Measurements from ENCODE around the gene NCOA5. TPM values are rescaled to one million over a fixed set of nuclear protein-coding genes. Genes with fewer than 3 reads are reported as not detected.

NCOA5 gene
- total and polyA plus RNA-seq, 3 experiments from 2014 or later = 28.7 to 36.9 (median 34.9) TPM

DNA sequence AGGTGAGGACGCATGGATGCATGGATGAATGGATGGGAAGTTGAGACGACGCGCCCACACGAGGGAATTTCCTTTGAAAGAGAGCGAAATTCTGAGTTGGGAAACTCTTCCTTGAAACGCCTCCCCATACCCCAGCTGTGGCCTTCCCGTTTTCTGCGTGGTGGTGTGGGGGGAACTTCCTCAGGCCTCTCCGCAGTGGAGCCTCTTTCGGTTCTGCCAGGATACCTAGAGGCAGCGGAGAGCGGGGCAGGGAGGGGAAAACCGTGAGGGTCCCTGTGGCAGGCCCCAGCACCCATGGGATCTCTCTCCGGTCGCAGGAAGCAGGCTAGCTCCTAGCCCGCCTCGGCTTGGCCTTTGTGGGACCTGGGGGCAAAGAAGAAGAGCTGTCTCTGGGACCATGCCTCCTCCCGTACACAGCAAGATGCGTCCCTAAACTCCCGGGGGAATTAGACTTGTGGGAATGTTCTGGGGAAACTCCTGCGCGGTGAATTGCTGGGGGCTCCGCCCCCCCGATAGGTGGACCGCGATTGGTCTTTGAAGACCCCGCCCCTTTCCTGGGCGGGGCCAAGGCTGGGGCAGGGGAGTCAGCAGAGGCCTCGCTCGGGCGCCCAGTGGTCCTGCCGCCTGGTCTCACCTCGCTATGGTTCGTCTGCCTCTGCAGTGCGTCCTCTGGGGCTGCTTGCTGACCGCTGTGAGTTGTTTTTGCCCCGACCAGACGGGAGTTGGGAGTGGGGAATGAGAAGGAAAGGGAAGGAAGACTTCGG is 28.1 kb upstream of the NCOA5 start, which contains the start of gene CD40:
CD40 (plus strand) TSS at position 611 of the 764 bp plus-strand sequence; CDS start at position 641, 30 bp downstream.
- no peaks in the 10 kb centered on the region for H3K9me3 Mint-ChIP-seq
- H3K36me3 ChIP-seq (ENCODE audit: insufficient read depth, low read length) = no peaks in the 10 kb centered on the region
- H3K4me1 ChIP-seq (ENCODE audit: insufficient read depth, low read length) = peaks cover 9% of the 10 kb centered on the region
- H3K9me3 ChIP-seq (ENCODE audit: low read length) = no peaks in the 10 kb centered on the region
- no peaks in the 10 kb centered on the region for H3K27me3 ChIP-seq (ENCODE audit: insufficient read depth, low read length, poor library complexity, severe bottlenecking)
- H3K4me3 ChIP-seq (ENCODE audit: low read length) = peak within 1 kb of the TSS; percentile 76
- H3K27ac Mint-ChIP-seq = peak within 1 kb of the TSS in 6 of 8 donors; percentile 35 to 97 (median 88)
- H3K4me3 Mint-ChIP-seq = peak within 1 kb of the TSS; percentile 73 to 97 (median 93)
- H3K27me3 Mint-ChIP-seq = peaks cover 0 to 15% of the 10 kb centered on the region in 2 donors
- H3K27ac ChIP-seq (ENCODE audit: low read depth, low read length) = no peak within 1 kb of the TSS
- DNase-seq = peak; percentile 53 to 83 (median 69)
- H3K4me1 Mint-ChIP-seq = peaks cover 17 to 31% (median 19%) of the 10 kb centered on the region in 3 donors
- CTCF ChIA-PET = interaction anchor here (1.1 kb wide), 1 partner anchor 104 kb away, joined by 3 read pairs; no protein-coding TSS in a partner anchor
- H3K36me3 Mint-ChIP-seq = peaks cover 0 to 10% (median 0%) of the 10 kb centered on the region in 3 donors
- POLR2A ChIA-PET = interaction anchor here (0.6 kb wide), 1 partner anchor 147 kb away, joined by 3 read pairs; no protein-coding TSS in a partner anchor

DNA sequence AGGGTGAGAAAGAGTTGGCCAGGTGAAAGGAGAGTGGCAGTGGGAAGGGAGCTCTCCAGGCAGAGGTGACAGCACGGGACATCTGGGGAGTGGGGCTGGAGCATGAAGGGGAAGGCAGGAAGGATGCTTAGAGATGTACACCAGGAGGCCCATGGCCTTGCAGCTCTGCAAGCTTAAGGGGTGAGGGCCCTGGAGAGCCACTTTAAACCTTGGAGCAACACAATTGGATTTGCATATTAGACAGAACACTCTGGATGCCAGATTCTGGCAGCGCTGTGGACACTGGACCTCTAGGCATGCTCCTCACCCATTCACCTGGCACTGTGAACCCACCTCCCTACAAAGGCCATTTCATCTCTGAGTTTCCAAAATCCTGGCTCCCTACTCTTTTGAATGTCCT is 24.7 kb upstream of the NCOA5 start:
- CTCF ChIA-PET = no interaction called here
- H3K27me3 ChIP-seq (ENCODE audit: insufficient read depth, low read length, poor library complexity, severe bottlenecking) = no peaks in the 10 kb centered on the region
- Mint-ChIP-seq H3K27ac (no peak overlapping the region), H3K36me3 (peaks cover 0 to 2% (median 0%) of the 10 kb centered on the region in 3 donors), H3K4me1 (peaks cover 15 to 22% (median 17%) of the 10 kb centered on the region in 3 donors), H3K27me3 (peaks cover 16 to 29% of the 10 kb centered on the region in 2 donors), H3K4me3 (no peak overlapping the region), H3K9me3 (no peaks in the 10 kb centered on the region)
- POLR2A ChIA-PET = no interaction called here
- DNase-seq = no peak
- H3K4me3 ChIP-seq (ENCODE audit: low read length) = no peak overlapping the region
- H3K4me1 ChIP-seq (ENCODE audit: insufficient read depth, low read length) = peaks cover 9% of the 10 kb centered on the region
- H3K27ac ChIP-seq (ENCODE audit: low read depth, low read length) = no peak overlapping the region
- H3K9me3 ChIP-seq (ENCODE audit: low read length) = no peaks in the 10 kb centered on the region
- H3K36me3 ChIP-seq (ENCODE audit: insufficient read depth, low read length) = no peaks in the 10 kb centered on the region

DNA sequence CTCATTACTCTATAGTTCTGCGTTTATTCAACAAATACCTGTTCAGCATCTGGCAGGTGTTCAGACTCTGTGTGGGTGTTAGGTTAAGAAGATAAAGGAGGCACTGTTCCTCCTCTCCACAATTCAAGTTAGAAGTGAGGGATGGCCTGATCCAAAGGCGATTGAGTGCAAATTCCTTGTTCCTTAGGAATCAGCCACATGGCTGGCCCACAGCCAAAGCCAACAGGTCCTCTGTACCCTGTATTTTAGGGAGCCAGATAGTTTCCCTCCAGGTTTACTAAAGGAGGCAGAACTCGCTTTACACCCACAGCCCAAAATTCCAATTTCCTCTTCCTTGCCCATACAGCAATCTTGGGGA is 23.3 kb upstream of the NCOA5 start:
- H3K27me3 ChIP-seq (ENCODE audit: insufficient read depth, low read length, poor library complexity, severe bottlenecking) = no peaks in the 10 kb centered on the region
- Mint-ChIP-seq H3K27ac (peak overlapping the region in 1 of 8 donors; percentile 8), H3K4me1 (peaks cover 7 to 10% (median 8%) of the 10 kb centered on the region in 3 donors), H3K4me3 (no peak overlapping the region), H3K9me3 (no peaks in the 10 kb centered on the region), H3K27me3 (peaks cover 17 to 41% of the 10 kb centered on the region in 2 donors), H3K36me3 (peaks cover 0 to under 1% (median 0%) of the 10 kb centered on the region in 3 donors)
- peaks cover 5% of the 10 kb centered on the region for H3K4me1 ChIP-seq (ENCODE audit: insufficient read depth, low read length)
- H3K9me3 ChIP-seq (ENCODE audit: low read length) = no peaks in the 10 kb centered on the region
- no peaks in the 10 kb centered on the region for H3K36me3 ChIP-seq (ENCODE audit: insufficient read depth, low read length)
- no peak for DNase-seq
- no peak overlapping the region for H3K27ac ChIP-seq (ENCODE audit: low read depth, low read length)
- H3K4me3 ChIP-seq (ENCODE audit: low read length) = no peak overlapping the region
- ChIA-PET POLR2A (no interaction called here), CTCF (no interaction called here)

DNA sequence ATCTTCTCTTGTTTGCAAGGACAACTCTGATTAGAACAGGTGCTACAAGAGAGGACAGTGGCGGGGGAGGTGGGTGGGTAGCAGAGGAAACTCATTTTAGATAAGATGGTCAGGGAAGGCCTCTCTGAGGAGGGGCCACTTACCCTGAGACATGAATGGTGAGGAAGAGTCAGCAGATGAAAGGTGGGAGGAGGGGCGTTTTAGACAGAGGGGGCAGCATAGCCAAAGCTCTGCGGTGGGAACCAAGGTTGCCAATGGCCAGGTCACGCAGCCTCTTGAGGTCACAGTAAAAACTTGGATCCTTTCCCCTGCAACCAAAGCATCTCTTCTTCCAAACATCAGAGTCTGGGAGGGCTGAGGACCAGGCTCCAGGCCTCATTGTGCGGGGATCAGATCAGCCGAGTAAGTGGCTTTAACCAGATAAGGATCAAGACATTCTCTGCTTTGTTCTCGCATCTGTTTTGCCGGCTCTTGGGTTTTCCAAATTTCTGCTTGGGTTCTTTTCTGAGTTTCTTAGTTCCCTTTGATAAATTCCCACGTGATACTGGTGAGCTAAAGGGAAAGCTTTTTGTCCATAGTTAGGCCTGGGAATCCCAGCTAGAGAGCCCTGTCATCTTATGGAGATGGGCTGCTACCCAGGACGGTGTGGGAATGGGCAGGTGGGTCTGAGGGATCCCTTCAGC is 22.8 kb upstream of the NCOA5 start:
- Mint-ChIP-seq H3K27me3 (peaks cover 20 to 46% of the 10 kb centered on the region in 2 donors), H3K27ac (no peak overlapping the region), H3K36me3 (no peaks in the 10 kb centered on the region), H3K4me1 (peaks cover 2 to 4% (median 3%) of the 10 kb centered on the region in 3 donors), H3K9me3 (no peaks in the 10 kb centered on the region), H3K4me3 (no peak overlapping the region)
- Histone ChIP-seq H3K36me3 (ENCODE audit: insufficient read depth, low read length) (no peaks in the 10 kb centered on the region), H3K27ac (ENCODE audit: low read depth, low read length) (no peak overlapping the region), H3K9me3 (ENCODE audit: low read length) (no peaks in the 10 kb centered on the region), H3K4me3 (ENCODE audit: low read length) (no peak overlapping the region), H3K27me3 (ENCODE audit: insufficient read depth, low read length, poor library complexity, severe bottlenecking) (no peaks in the 10 kb centered on the region), H3K4me1 (ENCODE audit: insufficient read depth, low read length) (peaks cover 3% of the 10 kb centered on the region)
- no peak for DNase-seq
- POLR2A ChIA-PET = no interaction called here
- CTCF ChIA-PET = no interaction called here

DNA sequence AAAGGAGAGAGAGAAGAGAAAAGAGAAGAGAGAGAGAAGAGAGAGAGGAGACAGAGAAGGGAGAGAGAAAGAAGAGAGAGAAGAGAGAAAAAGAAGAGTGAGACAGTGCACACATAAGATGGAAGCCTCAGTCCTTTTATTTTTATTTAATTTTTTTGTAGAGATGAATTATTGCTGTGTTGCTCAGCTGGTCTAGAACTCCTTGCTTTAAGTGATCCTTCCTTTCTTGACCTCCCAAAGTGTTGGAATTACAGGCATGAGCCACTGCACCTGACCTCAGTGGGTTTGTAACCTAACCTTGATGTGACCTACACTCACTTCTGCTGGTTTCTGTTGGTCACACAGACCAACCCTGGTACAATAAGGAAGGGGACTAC is 22.1 kb upstream of the NCOA5 start:
- peaks cover 23 to 53% of the 10 kb centered on the region in 2 donors for H3K27me3 Mint-ChIP-seq
- H3K4me1 Mint-ChIP-seq = peaks cover 0 to 3% (median 0%) of the 10 kb centered on the region in 3 donors
- CTCF ChIA-PET = no interaction called here
- H3K9me3 Mint-ChIP-seq = no peaks in the 10 kb centered on the region
- no peak for DNase-seq
- H3K27ac Mint-ChIP-seq = peak overlapping the region in 1 of 8 donors; percentile 75
- Histone ChIP-seq H3K4me3 (ENCODE audit: low read length) (no peak overlapping the region), H3K27ac (ENCODE audit: low read depth, low read length) (no peak overlapping the region), H3K9me3 (ENCODE audit: low read length) (no peaks in the 10 kb centered on the region), H3K36me3 (ENCODE audit: insufficient read depth, low read length) (no peaks in the 10 kb centered on the region), H3K27me3 (ENCODE audit: insufficient read depth, low read length, poor library complexity, severe bottlenecking) (no peaks in the 10 kb centered on the region), H3K4me1 (ENCODE audit: insufficient read depth, low read length) (no peaks in the 10 kb centered on the region)
- POLR2A ChIA-PET = no interaction called here
- no peaks in the 10 kb centered on the region for H3K36me3 Mint-ChIP-seq
- H3K4me3 Mint-ChIP-seq = no peak overlapping the region

DNA sequence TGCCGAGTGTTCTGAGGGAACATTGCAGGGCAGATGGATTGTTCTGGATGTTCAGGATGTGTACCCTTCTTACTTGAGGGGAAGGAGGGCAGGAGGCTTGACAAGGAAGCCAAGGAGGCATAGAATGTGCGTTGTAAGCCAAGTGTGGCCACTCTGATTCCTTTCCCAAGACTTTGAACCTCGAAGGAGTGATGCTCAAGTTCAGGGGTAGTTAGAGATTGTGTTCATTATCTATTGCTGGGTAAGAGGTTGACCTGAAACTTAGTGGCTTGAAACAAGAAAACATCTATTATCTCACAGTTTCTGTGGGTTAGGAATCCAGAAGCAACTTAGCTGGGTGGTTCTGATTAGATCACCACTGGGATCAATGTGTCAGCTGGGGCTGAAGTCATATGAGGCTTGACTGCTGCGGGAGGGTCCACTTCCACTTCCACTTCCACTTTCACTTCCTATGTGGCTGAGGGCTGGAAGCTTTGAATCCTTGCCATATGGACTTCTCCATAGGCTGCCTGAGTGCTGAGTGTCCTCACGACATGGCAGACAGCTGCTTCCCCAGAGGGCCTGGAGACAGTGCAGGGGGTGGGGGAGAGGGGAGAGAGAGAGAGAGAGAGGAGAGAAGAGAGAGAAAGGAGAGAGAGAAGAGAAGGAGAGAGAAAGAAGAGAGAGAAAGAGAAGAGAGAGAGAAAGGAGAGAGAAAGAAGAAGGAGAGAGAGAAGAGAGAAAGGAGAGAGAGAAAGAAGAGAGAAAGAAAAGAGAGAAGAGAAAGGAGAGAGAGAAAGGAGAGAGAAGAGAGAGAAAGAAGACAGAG is 21.5 kb upstream of the NCOA5 start:
- H3K4me1 Mint-ChIP-seq = peaks cover 0 to 3% (median 0%) of the 10 kb centered on the region in 3 donors
- Histone ChIP-seq H3K27ac (ENCODE audit: low read depth, low read length) (no peak overlapping the region), H3K4me1 (ENCODE audit: insufficient read depth, low read length) (no peaks in the 10 kb centered on the region), H3K9me3 (ENCODE audit: low read length) (no peaks in the 10 kb centered on the region), H3K36me3 (ENCODE audit: insufficient read depth, low read length) (no peaks in the 10 kb centered on the region), H3K27me3 (ENCODE audit: insufficient read depth, low read length, poor library complexity, severe bottlenecking) (no peaks in the 10 kb centered on the region), H3K4me3 (ENCODE audit: low read length) (no peak overlapping the region)
- CTCF ChIA-PET = interaction anchor here (0.9 kb wide), 1 partner anchor 97 kb away, joined by 3 read pairs; no protein-coding TSS in a partner anchor
- H3K36me3 Mint-ChIP-seq = no peaks in the 10 kb centered on the region
- H3K27ac Mint-ChIP-seq = peak overlapping the region in 3 of 8 donors; percentile 30 to 75 (median 70)
- peaks cover 26 to 57% of the 10 kb centered on the region in 2 donors for H3K27me3 Mint-ChIP-seq
- H3K9me3 Mint-ChIP-seq = no peaks in the 10 kb centered on the region
- POLR2A ChIA-PET = no interaction called here
- peak overlapping the region in 1 of 7 donors; percentile 19 for H3K4me3 Mint-ChIP-seq
- no peak for DNase-seq

DNA sequence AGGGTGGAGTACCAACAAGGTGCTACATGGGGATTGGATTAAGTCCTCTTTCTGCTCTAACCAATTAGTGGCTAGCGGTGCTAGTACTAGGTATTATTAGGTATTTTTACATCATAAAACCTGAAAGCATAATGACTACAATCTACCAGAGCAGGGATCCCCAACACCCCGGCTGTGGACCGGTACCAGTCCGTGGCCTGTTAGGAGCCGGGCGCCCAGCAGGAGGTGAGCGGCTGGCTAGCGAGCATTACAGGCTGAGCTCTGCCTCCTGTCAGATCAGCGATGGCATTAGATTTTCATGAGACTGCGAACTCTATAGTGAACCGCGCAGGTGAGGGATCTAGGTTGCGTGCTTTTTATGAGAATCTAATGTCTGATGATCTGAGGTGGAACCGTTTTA is 19.2 kb upstream of the NCOA5 start:
- CTCF ChIA-PET = no interaction called here
- POLR2A ChIA-PET = no interaction called here
- Histone ChIP-seq H3K4me3 (ENCODE audit: low read length) (no peak overlapping the region), H3K36me3 (ENCODE audit: insufficient read depth, low read length) (no peaks in the 10 kb centered on the region), H3K9me3 (ENCODE audit: low read length) (no peaks in the 10 kb centered on the region), H3K27ac (ENCODE audit: low read depth, low read length) (no peak overlapping the region), H3K27me3 (ENCODE audit: insufficient read depth, low read length, poor library complexity, severe bottlenecking) (no peaks in the 10 kb centered on the region), H3K4me1 (ENCODE audit: insufficient read depth, low read length) (no peaks in the 10 kb centered on the region)
- Mint-ChIP-seq H3K27ac (no peak overlapping the region), H3K27me3 (peaks cover 38 to 66% of the 10 kb centered on the region in 2 donors), H3K36me3 (peaks cover 0 to 11% (median 0%) of the 10 kb centered on the region in 3 donors), H3K4me1 (no peaks in the 10 kb centered on the region), H3K4me3 (no peak overlapping the region), H3K9me3 (no peaks in the 10 kb centered on the region)
- DNase-seq = no peak

All from CD8-positive, alpha-beta memory T cell (primary cell).